HG02642 (cell line): ENCODE data around the gene UBE2E1.
"Not testable (repeated sequence)": the region's sequence is repeated elsewhere in the genome, so short reads cannot be mapped to it uniquely, and the experiment has no call there.

ENCODE experiments used
- ATAC-seq: cut with Tn5 transposase; IDR thresholded peaks from one replicate; pipeline ENCODE4 v1.9.1; 2021; ENCODE audit warnings: mild to moderate bottlenecking; ENCODE audit not compliant: unreplicated experiment, poor library complexity

UBE2E1 gene

DNA sequence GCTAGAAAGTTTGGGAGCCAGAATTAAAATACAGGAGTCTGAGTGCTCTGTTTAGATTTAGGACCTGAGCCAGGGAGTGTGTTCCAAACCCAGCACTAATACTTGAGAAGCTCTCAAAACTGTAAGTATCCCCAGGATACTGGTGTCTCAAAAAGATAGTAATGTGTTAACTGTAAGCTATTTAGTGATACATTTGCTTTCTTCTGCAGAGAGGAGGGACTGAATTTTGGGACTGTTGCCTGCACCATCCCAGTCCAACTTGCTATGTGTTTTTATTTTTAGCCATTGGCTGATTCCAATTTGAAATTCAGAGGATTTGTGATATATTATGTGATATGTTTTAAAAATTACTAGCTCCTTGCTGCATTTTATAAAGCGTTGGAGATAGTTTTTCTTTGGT is 31.5 kb downstream of the UBE2E1 start:
- no peak for ATAC-seq

DNA sequence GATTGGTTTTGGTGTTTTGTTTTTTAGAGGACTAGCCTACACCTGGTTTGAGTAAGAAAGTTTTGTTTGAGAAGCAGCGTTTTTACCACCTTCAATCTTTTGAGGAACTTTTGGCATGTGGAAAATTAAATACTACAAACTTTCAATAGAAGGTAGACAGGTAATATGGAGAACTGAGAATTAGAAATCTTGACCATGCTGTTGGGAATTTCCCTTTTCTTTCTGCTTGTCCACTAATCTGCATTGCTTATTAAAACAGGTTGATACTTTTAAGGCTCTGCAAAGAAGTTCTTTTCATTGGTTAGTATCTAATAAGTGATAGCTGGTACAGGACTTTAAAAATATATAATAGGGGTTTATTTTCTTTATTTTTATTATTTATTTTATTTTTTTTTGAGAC is 31.9 kb downstream of the UBE2E1 start:
- ATAC-seq: peak; percentile 42

DNA sequence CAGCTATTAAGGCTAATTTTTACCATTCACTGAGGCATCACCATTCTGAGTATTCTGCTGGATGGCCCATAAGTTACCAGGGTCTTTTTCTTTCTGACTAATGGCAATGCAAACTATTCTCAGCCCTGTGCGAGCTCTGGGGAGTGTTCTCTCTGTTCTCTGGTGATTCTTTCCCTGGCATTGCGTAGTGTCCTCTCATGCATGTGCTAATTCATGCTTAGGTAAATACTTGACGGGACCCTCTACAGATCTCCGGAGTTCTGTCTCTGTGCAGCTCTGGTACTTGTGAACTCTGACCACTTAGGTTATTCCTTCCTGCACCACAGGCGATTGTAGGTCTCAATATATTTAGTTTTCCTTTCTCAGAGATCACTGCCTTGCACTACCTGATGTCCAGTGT is 34.8 kb downstream of the UBE2E1 start:
- no peak for ATAC-seq

DNA sequence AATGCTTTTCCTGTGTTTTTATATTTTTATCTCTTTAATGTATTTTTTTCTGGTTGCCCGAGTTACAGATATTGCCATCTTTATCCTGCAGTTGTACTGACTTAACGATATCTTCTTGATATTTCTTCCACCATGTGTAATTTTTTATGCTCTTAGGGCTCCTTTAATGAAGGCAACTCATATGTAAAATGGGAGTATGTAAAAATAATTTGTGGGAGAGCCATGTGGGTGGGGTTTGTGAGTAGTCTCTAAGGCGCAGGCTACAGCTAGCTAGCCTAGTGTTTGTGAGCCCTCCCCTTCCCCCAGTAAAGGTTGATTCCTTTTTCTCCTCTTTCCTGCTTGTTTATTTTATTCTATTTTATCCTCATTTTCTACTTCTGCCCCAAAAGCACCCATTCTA is 38.1 kb downstream of the UBE2E1 start:
- no peak for ATAC-seq

DNA sequence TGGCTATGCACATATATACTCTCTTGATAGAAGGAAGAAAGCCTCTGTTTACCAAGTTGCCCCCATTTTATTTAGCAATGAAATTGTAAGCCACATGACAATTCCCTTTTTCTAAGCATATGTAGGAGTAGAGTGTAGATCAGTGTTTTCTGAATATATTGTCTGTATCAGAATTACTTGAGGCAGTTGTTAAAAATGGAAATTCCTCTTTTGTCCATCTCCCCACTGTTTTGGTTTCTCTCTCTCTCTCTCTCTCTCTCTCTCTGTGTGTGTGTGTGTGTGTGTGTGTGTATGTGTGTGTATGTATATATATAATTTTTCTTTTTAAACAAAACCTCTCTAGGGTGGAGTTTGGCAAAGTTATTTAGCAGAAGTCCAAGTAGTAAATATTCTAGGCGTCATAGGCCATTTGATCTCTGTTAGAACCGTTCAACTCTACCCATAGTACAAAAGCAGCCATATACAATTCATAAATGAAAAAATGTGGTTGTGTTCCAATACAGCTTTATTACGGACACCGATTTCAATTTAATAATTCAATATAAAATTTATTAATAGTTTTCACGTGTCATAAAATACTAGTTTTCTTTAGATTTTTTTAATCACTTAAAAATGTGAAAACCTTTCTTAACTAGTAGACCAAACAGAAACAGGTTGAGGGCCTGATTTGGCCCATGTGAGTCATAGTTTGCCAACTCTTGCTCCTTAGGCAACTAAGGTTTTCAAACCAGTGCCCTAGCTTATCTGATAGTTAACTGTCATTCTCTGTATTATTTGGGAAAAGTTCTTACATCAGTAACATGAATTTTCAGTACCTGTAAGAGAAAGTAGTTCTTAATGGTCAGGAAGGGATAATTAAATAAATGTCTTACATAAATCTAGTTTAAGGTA is 39.8 kb downstream of the UBE2E1 start:
- no peak for ATAC-seq

DNA sequence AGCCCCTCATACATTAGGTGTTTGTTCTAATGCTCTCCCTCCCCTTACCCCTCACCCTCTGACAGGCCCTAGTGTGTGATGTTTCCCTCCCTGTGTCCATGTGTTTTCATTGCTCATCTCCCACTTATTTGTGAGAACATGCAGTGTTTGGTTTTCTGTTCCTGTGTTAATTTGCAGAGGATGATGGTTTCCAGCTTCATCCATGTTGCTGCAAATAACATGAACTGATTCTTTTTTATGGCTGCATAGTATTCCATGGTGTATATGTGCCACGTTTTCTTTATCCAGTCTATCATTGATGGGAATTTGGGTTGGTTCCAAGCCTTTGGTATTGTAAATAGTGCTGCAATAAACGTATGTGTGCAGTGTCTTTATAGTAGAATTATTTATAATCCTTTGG is 43.7 kb downstream of the UBE2E1 start:
- not testable (repeated sequence) for ATAC-seq

DNA sequence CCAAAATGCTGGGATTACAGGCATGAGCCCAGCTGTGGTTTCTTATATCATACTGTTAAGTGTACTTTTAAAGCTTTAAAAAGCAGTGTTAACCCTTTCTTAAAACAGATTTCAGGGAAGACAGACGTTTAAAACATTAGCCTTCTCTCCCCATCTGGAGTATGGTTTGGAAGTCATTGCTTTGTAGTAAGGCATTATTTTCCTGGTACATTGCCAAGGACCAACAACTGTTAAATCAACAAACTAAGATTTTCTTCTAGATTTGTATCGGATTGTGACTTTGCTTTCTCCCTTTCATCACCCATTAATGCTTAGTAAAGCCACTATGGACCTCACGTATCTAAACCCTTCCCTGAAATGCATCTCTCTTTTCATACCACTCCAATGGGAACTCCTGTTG is 50.5 kb downstream of the UBE2E1 start:
- ATAC-seq: no peak

DNA sequence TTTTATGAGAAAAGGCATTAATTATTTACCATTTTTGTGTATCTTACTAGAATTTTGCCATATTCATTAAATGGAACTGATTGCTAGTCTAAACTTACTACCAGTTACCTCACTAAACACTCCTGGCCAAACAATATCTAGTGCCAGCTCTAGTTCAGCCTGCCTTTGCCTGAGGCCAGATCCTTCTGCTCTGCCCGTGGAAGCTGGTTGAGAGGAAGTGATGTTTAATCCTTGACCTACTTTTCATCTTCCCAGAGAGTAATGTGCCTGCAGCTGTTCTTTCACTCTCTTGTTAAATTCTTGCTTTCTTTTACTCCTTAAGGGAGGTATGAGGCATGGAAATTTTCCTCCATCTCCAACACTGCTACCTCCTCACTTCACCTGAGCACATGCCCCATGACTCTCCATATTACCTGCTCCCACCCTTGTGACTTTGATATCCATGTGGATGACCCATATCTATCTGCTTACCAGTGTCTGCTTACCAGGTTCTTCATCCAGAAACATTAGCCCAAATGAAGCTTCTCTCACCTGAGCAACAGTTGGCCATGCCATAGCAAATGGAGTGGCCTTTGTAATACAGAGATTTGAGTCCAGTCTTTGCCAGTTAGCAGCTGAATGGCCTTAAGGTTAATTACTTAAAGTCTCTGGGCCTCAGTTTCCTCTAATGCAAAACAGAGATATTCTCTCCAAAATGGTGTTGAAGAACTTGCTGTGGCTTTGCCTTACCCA is 53.4 kb downstream of the UBE2E1 start:
- no peak for ATAC-seq

DNA sequence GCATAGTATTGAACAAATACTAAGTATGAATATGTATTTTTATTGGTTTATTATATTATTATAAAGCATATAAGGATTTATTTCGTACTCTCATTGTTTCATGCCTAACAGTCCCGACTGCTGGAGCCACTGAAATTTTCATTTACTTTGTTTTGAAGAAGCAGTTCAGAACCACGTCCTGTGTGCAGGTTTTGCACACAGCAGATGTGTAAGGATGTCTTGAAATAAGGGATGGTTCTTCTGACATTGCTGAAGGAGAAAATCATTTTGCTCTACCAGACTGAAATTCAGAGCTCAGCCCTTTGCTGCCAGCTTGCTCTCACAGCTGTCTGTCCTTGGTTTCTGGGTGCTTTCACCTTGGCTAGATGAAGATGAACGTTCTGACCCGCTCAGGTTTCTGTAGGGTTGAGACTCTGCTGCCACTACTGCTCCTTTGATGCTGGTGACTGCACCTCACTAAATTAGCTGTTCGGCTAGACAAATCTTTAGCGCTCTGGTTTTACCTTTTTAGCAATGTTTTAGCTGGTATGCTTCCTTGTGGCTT is 54.2 kb downstream of the UBE2E1 start:
- no peak for ATAC-seq

DNA sequence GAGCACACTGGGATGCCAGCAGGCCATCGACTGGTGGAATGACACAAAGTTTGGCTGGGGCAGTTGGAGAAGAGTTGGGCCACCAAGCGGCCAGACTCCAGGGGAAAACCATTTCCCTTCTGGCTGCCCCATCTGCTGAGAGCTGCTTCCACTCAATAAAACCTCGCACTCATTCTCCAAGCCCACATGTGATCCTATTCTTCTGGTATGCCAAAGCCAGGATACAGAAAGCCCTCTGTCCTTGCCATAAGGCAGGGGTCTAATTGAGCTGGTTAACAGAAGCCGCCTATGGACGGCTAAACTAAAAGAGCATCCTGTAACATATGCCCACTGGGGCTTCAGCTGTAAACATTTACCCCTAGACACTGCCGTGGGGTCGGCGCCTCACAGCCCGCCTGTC is 55.9 kb downstream of the UBE2E1 start:
- ATAC-seq: no peak

DNA sequence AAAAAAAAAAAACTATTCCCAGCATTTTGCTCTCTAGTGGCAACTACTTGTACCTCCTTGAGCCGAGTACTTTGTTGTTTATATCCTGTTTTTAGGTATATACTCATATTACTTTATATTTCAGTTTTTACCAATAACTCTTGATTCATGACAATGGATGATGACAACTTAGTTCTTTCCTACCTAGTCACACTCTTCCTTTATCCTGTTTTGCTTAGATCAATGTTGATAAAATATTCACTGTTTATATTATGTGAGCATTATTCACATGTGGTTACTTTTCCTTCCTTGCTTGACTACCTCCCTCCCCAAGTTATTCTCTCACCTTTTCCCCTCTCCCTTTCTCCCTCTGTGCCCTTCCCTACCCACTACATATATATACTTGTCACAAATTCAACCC is 57.3 kb downstream of the UBE2E1 start:
- ATAC-seq: no peak

DNA sequence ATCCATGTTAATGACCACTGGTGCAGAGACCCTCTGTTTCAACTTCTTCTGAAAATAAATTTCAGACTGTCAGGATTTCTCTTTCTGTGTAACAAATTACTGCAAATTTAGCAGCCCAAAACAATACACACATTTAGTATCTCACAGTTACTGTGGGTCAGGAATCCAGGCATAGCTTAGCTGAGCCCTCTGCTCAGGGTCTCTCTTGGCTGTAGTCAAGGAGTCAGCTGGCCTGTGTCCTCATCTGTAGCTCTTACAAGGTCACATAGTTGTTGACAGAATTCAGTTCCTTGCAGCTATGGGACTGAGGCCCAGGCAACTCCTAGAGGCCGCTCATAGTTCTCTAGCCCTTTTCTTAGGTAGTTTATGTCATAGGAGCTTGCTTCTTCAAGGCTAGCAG is 59.2 kb downstream of the UBE2E1 start:
- ATAC-seq: no peak

DNA sequence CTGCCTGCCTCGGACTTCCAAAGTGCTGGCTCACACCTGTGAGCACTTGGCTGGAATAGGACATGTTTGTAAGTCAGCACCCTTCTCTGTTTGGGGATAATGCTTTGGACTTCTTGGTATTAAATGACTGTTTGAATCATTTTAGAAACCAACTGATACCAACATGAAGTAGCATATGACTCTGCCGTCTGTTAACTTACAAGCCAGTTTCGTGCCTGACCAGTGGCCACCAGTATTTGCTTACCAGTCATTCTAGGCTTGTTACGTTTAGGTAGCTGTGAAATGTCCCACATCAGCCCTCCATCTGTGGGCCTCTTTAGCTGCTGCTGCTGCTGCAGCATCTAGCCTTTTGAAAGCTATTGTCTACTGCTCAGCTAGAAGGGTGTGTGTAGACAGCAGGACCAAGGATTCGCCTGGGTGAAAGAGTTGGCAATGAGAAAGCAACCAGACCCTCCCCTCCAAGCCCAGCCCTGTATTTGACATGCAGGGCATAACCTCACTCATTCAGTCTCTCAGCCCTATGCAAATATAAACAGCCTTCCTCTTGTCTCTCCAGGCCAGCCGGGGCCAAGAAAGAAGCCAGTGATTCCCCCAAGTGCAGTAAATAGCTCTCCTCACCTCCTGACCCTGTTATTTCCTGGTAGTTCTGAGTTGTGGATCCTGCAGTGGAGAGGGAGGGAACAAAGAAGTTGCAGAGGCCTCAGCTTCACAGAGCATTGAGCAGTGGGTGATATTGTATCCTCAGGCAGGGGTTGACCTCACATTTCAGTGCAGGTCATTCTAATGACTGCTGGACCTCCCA is 60.0 kb downstream of the UBE2E1 start:
- ATAC-seq: peak; percentile 88

DNA sequence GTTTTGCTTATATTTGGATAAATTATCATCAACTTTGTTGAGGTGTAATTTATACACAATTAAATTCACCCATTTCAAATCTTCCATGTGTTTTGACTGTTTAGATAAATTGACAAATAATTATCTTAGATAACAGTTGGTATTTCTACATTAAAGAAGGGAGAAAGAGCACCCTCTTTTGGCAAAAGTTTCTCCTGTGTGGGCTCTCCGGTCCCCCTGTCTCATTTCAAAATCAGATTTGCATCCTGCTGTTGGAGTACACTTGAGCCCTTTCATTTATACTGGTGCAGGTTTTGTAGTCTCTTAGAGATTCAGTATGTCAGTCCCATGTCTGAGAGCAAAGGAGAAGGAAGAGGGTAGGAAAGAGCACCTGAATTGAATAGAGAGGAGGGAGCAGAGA is 61.6 kb downstream of the UBE2E1 start:
- no peak for ATAC-seq

DNA sequence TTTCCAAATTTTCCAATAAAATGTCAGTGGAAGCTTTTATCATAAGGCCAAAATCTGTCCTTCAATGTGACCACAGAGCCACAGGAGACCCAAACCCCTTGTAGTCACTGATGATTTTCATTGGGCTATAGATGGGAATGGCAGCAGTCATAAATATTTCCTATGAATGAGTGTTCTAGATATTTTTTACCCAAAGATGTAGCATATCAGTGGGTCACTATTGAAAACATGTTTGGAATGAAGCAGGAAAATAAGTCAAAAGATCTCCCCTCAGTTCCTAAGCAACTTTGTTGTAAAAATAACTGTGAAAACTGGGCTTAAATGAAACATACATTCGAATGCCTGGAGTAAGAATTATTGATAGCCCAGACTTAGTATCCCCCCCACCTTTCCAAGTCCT is 62.1 kb downstream of the UBE2E1 start:
- ATAC-seq: no peak

DNA sequence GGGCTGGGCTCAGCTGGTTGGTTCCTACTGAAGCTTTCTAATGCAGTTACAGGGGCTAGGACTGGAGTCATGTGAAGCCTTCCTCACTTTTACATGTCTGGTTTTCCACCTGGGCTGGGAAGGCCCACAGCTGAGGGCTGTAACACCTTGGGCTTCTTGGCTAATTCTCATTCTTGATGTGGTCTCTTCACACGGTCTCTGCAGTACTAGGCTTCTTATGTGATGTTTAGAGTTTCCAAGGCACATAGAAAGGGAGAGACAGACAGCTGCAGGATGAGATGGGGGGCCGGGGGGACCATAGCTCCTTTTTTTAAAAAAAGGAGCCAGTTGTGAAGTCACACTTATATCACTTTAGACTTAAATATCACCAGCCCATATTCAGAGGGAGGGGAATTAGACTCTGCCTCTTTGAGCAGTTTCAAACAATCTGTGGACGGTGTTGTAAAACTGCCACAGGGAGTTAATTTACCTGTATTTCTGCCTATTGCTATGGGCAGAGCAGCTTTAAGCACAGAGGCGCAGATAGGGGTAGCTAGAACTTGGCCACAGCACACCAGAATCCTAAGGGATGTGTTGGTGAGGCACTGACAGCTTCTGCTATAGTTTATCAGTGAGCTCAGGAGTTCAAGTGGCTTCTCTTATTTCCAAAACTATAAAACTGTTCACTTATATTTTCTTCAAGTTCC is 64.4 kb downstream of the UBE2E1 start:
- no peak for ATAC-seq

DNA sequence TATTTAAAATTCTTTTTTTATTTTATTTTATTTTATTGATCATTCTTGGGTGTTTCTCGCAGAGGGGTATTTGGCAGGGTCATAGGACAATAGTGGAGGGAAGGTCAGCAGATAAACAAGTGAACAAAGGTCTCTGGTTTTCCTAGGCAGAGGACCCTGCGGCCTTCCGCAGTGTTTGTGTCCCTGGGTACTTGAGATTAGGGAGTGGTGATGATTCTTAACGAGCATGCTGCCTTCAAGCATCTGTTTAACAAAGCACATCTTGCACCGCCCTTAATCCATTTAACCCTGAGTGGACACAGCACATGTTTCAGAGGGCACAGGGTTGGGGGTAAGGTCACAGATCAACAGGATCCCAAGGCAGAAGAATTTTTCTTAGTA is 64.9 kb downstream of the UBE2E1 start:
- not testable (repeated sequence) for ATAC-seq

DNA sequence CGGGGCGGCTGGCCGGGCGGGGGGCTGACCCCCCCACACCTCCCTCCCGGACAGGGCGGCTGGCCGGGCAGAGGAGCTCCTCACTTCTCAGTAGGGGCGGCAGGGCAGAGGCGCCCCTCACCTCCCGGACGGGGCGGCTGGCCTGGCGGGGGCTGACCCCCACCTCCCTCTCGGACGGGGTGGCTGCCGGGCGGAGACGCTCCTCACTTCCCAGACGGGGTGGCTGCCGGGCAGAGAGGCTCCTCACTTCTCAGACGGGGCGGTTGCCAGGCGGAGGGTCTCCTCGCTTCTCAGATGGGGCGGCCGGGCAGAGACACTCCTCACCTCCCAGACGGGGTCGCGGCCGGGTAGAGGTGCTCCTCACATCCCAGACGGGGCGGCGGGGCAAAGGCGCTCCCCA is 65.6 kb downstream of the UBE2E1 start:
- ATAC-seq: not testable (repeated sequence)

DNA sequence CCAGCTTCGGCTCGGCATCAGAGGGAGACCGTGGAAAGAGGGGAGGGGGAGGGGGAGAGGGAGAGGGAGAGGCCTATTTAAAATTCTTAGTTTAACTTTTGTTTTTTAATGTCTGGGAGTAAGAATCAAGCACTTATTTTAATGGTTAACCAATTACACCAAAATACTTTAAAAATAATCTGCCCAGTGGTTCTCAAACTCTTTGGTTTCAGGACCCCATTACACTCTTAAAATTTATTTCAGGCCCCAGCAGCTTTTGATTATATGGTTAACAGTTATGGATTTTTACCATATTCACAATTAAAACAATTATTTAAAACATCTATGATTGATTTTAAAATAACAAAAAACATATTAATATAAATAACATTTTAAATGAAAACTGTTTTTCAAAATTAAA is 66.6 kb downstream of the UBE2E1 start:
- no peak for ATAC-seq

DNA sequence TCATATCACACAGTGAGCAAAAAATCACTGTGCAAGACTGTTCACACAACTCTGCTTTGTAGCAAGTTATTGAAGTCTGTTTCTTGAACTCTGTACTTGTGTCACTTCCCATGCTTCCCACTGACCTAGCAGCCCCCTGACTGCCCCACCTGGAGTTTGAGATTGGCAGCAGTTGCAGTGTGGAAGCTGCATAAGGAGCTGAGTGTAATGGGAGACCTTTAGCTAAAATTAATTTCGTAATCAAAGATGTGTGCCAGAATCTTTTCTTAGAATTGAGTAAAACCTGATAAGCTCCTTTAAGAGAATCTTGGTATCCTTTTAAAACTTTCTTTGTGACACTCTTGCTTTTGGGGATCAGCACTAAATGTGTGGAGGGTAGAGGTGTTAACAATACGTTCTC is 68.2 kb downstream of the UBE2E1 start:
- ATAC-seq: no peak
